Measurements from ENCODE around the gene PTPN18.

The PTPN18 gene

DNA sequence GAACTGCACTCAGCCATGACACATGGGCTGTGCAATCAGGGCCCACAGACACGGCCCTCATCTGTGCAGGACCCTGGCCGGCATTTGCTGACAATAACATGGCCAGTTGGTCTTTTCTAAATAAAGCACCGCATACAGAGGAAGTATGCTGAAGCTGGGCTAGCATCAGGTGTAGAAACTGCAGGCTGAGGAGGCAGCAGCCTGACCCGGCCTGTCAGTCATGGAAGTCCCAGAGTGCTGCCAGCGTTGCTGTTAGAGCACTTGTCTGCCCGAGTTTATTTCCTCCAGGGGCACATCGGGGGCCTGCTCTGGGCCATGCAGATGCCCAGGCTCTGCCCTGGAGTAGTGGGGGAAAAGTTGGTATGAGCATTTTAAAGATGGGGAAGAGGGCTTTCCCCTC, 4.1 kb upstream of the PTPN18 start:
- Histone ChIP-seq H3K4me2 (ENCODE audit: insufficient read depth, low read length) (no peak overlapping the region), H3K36me3 (ENCODE audit: insufficient read depth, low read length) (peaks cover 20% of the 10 kb centered on the region), H3K27ac (ENCODE audit: low read length) (no peak overlapping the region), H4K20me1 (ENCODE audit: insufficient read depth, low read length) (peaks cover 3% of the 10 kb centered on the region), H3K9ac (ENCODE audit: low read depth, low read length) (no peak overlapping the region), H3K79me2 (ENCODE audit: insufficient read depth, low read length) (no peaks in the 10 kb centered on the region), H3K9me3 (ENCODE audit: insufficient read depth, low read length, severe bottlenecking) (no peaks in the 10 kb centered on the region), H3K4me1 (ENCODE audit: insufficient read depth, low read length) (no peaks in the 10 kb centered on the region), H2AFZ (ENCODE audit: low read depth, low read length) (no peak overlapping the region), H3K27me3 (ENCODE audit: insufficient read depth, low read length, poor library complexity) (no peaks in the 10 kb centered on the region), H3K4me3 (ENCODE audit: low read depth in 1 of 2, low read length in 2 of 2) (no peak overlapping the region)
- 0 out of 3 replicates have a peak, but pooled peaks have one; percentile 29 for ATAC-seq (ENCODE audit: insufficient read depth, low read depth)
- DNase-seq, result no peak
- TF ChIP-seq EZH2 (IDR thresholded peaks at IDR 0.05; ENCODE audit: borderline replicate concordance, low read depth, low read length, severe bottlenecking), result no peak
- TF ChIP-seq, protein P1, sequence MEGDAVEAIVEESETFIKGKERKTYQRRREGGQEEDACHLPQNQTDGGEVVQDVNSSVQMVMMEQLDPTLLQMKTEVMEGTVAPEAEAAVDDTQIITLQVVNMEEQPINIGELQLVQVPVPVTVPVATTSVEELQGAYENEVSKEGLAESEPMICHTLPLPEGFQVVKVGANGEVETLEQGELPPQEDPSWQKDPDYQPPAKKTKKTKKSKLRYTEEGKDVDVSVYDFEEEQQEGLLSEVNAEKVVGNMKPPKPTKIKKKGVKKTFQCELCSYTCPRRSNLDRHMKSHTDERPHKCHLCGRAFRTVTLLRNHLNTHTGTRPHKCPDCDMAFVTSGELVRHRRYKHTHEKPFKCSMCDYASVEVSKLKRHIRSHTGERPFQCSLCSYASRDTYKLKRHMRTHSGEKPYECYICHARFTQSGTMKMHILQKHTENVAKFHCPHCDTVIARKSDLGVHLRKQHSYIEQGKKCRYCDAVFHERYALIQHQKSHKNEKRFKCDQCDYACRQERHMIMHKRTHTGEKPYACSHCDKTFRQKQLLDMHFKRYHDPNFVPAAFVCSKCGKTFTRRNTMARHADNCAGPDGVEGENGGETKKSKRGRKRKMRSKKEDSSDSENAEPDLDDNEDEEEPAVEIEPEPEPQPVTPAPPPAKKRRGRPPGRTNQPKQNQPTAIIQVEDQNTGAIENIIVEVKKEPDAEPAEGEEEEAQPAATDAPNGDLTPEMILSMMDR (IDR thresholded peaks at IDR 0.05; ENCODE audit: borderline replicate concordance, extremely low read depth, low read length, poor library complexity, severe bottlenecking), result no peak

DNA sequence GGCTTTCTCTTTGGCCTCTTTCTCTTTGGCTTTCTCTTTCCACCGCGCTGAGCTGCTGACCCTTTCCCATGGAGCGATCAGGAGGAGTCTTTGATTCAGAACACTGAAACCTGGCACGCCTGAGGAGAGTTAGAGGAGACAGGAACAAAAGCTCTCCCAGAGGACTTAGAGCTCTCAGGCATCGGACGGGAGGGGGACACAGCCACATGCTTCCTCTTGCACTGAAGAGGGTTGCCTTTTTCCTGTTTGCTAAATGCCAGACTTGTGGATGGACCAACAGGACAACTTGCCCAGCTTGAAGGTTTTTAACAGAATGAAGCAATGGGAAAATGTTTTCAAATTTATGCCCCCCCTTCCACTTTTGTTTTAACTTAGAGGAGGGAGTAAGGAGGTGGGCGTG, 3.6 kb upstream of the PTPN18 start:
- Histone ChIP-seq H3K79me2 (ENCODE audit: insufficient read depth, low read length) (no peaks in the 10 kb centered on the region), H2AFZ (ENCODE audit: low read depth, low read length) (no peak overlapping the region), H3K4me2 (ENCODE audit: insufficient read depth, low read length) (no peak overlapping the region), H3K36me3 (ENCODE audit: insufficient read depth, low read length) (peaks cover 15% of the 10 kb centered on the region), H4K20me1 (ENCODE audit: insufficient read depth, low read length) (peaks cover 3% of the 10 kb centered on the region), H3K9me3 (ENCODE audit: insufficient read depth, low read length, severe bottlenecking) (no peaks in the 10 kb centered on the region), H3K9ac (ENCODE audit: low read depth, low read length) (no peak overlapping the region), H3K4me3 (ENCODE audit: low read depth in 1 of 2, low read length in 2 of 2) (no peak overlapping the region), H3K27ac (ENCODE audit: low read length) (no peak overlapping the region), H3K27me3 (ENCODE audit: insufficient read depth, low read length, poor library complexity) (no peaks in the 10 kb centered on the region), H3K4me1 (ENCODE audit: insufficient read depth, low read length) (no peaks in the 10 kb centered on the region)
- TF ChIP-seq, protein P1 (IDR thresholded peaks at IDR 0.05; ENCODE audit: borderline replicate concordance, extremely low read depth, low read length, poor library complexity, severe bottlenecking), result no peak
- TF ChIP-seq EZH2 (IDR thresholded peaks at IDR 0.05; ENCODE audit: borderline replicate concordance, low read depth, low read length, severe bottlenecking), result no peak
- no peak for DNase-seq
- ATAC-seq (ENCODE audit: insufficient read depth, low read depth), result no peak

DNA sequence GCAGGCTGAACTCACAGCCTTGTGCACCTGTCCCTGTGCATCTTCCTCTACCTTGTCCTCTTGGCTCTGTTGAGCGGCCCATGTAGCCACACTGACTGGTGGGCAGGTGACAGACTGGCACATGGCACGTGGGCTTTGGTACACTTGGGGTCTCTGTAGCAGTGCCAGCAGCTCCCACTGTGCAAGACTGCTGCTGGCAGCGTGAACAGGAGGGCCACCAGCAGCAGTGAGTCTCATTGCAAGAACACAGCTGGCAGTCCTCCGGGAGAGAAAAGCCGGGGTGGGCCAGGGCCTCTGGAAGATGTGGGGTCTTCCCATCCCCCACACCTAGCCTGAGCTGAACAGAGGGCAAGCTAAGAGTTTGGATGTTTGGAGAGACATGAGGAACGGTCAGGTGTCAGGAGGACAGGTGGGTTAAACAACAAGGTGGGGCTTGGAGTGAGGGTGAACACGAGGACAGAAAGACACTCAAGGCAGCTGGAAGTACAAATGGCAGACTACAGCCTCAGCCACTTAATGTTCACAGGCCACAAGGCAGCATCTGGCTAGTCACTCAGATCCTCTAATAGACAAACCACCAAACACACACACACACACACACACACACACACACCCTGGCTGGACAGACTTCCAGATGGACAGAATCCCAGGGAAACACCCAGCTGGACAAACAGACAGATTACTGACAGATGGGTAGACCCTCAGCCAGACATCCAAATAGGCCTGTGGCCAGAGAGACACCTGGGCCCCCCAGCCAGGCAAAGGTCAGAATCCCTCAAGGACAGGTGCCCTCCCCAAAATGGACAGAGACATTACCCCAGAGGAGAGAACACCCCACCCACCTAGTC, 2.3 kb upstream of the PTPN18 start:
- Histone ChIP-seq H3K27ac (ENCODE audit: low read length) (no peak overlapping the region), H3K9ac (ENCODE audit: low read depth, low read length) (no peak overlapping the region), H2AFZ (ENCODE audit: low read depth, low read length) (no peak overlapping the region), H3K27me3 (ENCODE audit: insufficient read depth, low read length, poor library complexity) (no peaks in the 10 kb centered on the region), H3K79me2 (ENCODE audit: insufficient read depth, low read length) (no peaks in the 10 kb centered on the region), H3K4me3 (ENCODE audit: low read depth in 1 of 2, low read length in 2 of 2) (no peak overlapping the region), H3K4me2 (ENCODE audit: insufficient read depth, low read length) (no peak overlapping the region), H3K36me3 (ENCODE audit: insufficient read depth, low read length) (peaks cover 2% of the 10 kb centered on the region; the same call in 1 of the 2 replicates), H3K9me3 (ENCODE audit: insufficient read depth, low read length, severe bottlenecking) (no peaks in the 10 kb centered on the region), H4K20me1 (ENCODE audit: insufficient read depth, low read length) (no peaks in the 10 kb centered on the region), H3K4me1 (ENCODE audit: insufficient read depth, low read length) (no peaks in the 10 kb centered on the region)
- TF ChIP-seq, protein P1 (IDR thresholded peaks at IDR 0.05; ENCODE audit: borderline replicate concordance, extremely low read depth, low read length, poor library complexity, severe bottlenecking), result no peak
- TF ChIP-seq EZH2 (IDR thresholded peaks at IDR 0.05; ENCODE audit: borderline replicate concordance, low read depth, low read length, severe bottlenecking), result no peak
- ATAC-seq (ENCODE audit: insufficient read depth, low read depth), result no peak
- DNase-seq, result no peak

Data from DND-41 (cell line).